ENCODE results near the gene IRX6. TPM values are rescaled to one million over a fixed set of nuclear protein-coding genes. Genes with fewer than 3 reads are reported as not detected.

Gene IRX6
- total RNA-seq, 1 experiment from 2014 or later = not detected

- Histone ChIP-seq H3K56ac (ENCODE audit: insufficient read length, low read depth, low read length) (no peak overlapping the region), H3K79me1 (ENCODE audit: insufficient read depth, low read depth, low read length, poor library complexity, severe bottlenecking) (no peaks in the 10 kb centered on the region), H3K9ac (ENCODE audit: extremely low read depth, insufficient read length, low read length) (no peak overlapping the region), H3K4me2 (ENCODE audit: insufficient read depth, insufficient read length, low read length) (no peak overlapping the region), H3K18ac (ENCODE audit: insufficient read length, low read depth, low read length) (no peak overlapping the region), H3K27me3 (ENCODE audit: insufficient read depth, low read length) (no peaks in the 10 kb centered on the region; the same call in 1 of the 2 replicates), H2BK120ac (ENCODE audit: low read depth, low read length, poor library complexity, severe bottlenecking) (no peak overlapping the region), H3K79me2 (ENCODE audit: insufficient read depth, low read length) (no peaks in the 10 kb centered on the region), H2BK12ac (ENCODE audit: insufficient read length, low read depth, low read length) (no peak overlapping the region), H3K4me1 (ENCODE audit: insufficient read depth, low read length) (no peaks in the 10 kb centered on the region), H3K23ac (ENCODE audit: insufficient read length, low read depth, low read length) (no peak overlapping the region), H4K8ac (replicated peaks; ENCODE audit: insufficient read length, low read depth, low read length) (no peak overlapping the region), H2BK5ac (ENCODE audit: insufficient read length, low read length) (no peak overlapping the region), H3K27ac (ENCODE audit: insufficient read length, low read depth, low read length) (no peak overlapping the region), H2AFZ (ENCODE audit: low read length) (no peak overlapping the region), H3K23me2 (ENCODE audit: insufficient read length, low read depth, low read length, poor library complexity, severe bottlenecking) (no peaks in the 10 kb centered on the region), H3T11ph (ENCODE audit: low read length) (no peak overlapping the region), H4K91ac (ENCODE audit: insufficient read length, low read depth, low read length) (no peak overlapping the region), H2BK20ac (ENCODE audit: low read depth, low read length, poor library complexity, severe bottlenecking) (no peak overlapping the region), H4K20me1 (ENCODE audit: control insufficient read depth, insufficient read depth, insufficient read length) (no peaks in the 10 kb centered on the region), H3K9me3 (ENCODE audit: control insufficient read depth, low read depth, low read length) (no peaks in the 10 kb centered on the region), H2BK15ac (ENCODE audit: low read depth, low read length) (no peak overlapping the region), H3K4ac (ENCODE audit: low read depth, low read length) (no peak overlapping the region), H2AK5ac (ENCODE audit: insufficient read length, low read length) (no peak overlapping the region), H4K5ac (ENCODE audit: insufficient read length, low read depth, low read length) (no peak overlapping the region), H3K14ac (ENCODE audit: insufficient read depth, low read length) (no peak overlapping the region)
- Mint-ChIP-seq H3K4me3 (no peak overlapping the region), H3K9me3 (no peaks in the 10 kb centered on the region), H3K27me3 (ENCODE audit: low read depth) (peaks cover 50% of the 10 kb centered on the region), H3K4me1 (peaks cover 15 to 26% of the 10 kb centered on the region in 2 experiments), H3K27ac (no peak overlapping the region), H3K36me3 (ENCODE audit: insufficient read depth in 1 of 3, low read depth in 3 of 3) (no peaks in the 10 kb centered on the region; a peak in 1 of 7 replicates)
- no CpG with 5 or more reads among the region's 12 CpGs for WGBS (ENCODE audit: extremely low coverage, insufficient read length, low lambda C conversion rate)
- no peak for TF ChIP-seq CTCF (conservative IDR thresholded peaks at IDR 0.05)
- no peak for DNase-seq
These were observed 48.9 kb downstream of the IRX6 start for GRCh38 chr16:55372792-55373488.
